Amygdala (tissue), 56 donors: ENCODE data around the gene MRFAP1.
"Not testable (repeated sequence)": the region's sequence is repeated elsewhere in the genome, so short reads cannot be mapped to it uniquely, and the experiment has no call there.

Source experiments
- DNase-seq, 56 donors: peaks; one replicate each; lab custom pipeline; 2025; lab: John Stamatoyannopoulos, UW

The MRFAP1 gene

GRCh38 chr4:6632125-6632524 is 8.4 kb upstream of the MRFAP1 start:
- DNase-seq: no peak

GRCh38 chr4:6633091-6633906 is 7.2 kb upstream of the MRFAP1 start:
- peak in 1 of 56 donors; percentile 3 for DNase-seq

GRCh38 chr4:6634746-6635145 is 5.7 kb upstream of the MRFAP1 start:
- no peak for DNase-seq

GRCh38 chr4:6639137-6639680 is 1.3 kb upstream of the MRFAP1 start:
- DNase-seq: no peak

- peak in 10 of 56 donors; percentile 31 to 66 (median 57) for DNase-seq
These were observed 882 bp downstream of the MRFAP1 start for GRCh38 chr4:6641164-6641970.

- no peak for DNase-seq
These were observed 1.5 kb downstream of the MRFAP1 start for GRCh38 chr4:6641971-6642320.

- DNase-seq: no peak
These were observed 2.8 kb downstream of the MRFAP1 start for GRCh38 chr4:6643141-6643847.

- no peak for DNase-seq
These were observed 4.5 kb downstream of the MRFAP1 start for GRCh38 chr4:6644792-6645530.

GRCh38 chr4:6647169-6647568 is 6.7 kb downstream of the MRFAP1 start:
- DNase-seq: no peak

GRCh38 chr4:6647582-6648230 is 7.2 kb downstream of the MRFAP1 start:
- DNase-seq: no peak

GRCh38 chr4:6649216-6649615 is 8.7 kb downstream of the MRFAP1 start:
- no peak for DNase-seq

- DNase-seq: not testable (repeated sequence)
These were observed 13.7 kb downstream of the MRFAP1 start for GRCh38 chr4:6654211-6654610.

- not testable (repeated sequence) for DNase-seq
These were observed 14.8 kb downstream of the MRFAP1 start for GRCh38 chr4:6655291-6655690.

GRCh38 chr4:6655924-6656323 is 15.4 kb downstream of the MRFAP1 start:
- DNase-seq: no peak

- DNase-seq: no peak
These were observed 17.0 kb downstream of the MRFAP1 start for GRCh38 chr4:6657242-6658208.

- DNase-seq: no peak
These were observed 17.7 kb downstream of the MRFAP1 start for GRCh38 chr4:6658209-6658595.

- DNase-seq: peak in 13 of 56 donors; percentile 12 to 47 (median 21)
These were observed 18.2 kb downstream of the MRFAP1 start for GRCh38 chr4:6658597-6659075.

- DNase-seq: no peak
These were observed 19.4 kb downstream of the MRFAP1 start for GRCh38 chr4:6659897-6660296.
